BJ (cell line): ENCODE measurements around the gene CCDC9B. TPM values are rescaled to one million over a fixed set of nuclear protein-coding genes. Genes with fewer than 3 reads are reported as not detected.

Source experiments
- CTCF ChIA-PET: fragments of 350-600 bp; formaldehyde crosslinking; extraction: SDS; loops from one replicate; lab custom pipeline; 2021; ENCODE audit warnings: antibody characterized with exemption, inconsistent platforms; lab: Yijun Ruan, JAX
- POLR2A ChIA-PET: fragments of 300-600 bp; sonication (Branson Sonifier 250); formaldehyde crosslinking; extraction: SDS; loops from one replicate; lab custom pipeline; 2021; ENCODE audit warnings: antibody characterized with exemption; lab: Charles Lee
- DNase-seq: peaks from one replicate; pipeline ENCODE4 v3.0.0-alpha.2; 2011; ENCODE audit warnings: low read depth
- H3K27me3 ChIP-seq: 2 replicates; pipeline ENCODE4 v1.6.0; 2011; ENCODE audit warnings: low read length; ENCODE audit not compliant: control insufficient read depth, insufficient read depth
- H3K36me3 ChIP-seq: 2 replicates; pipeline ENCODE4 v1.5.1; 2011; ENCODE audit warnings: low read length; ENCODE audit not compliant: control insufficient read depth, insufficient read depth
- H3K4me3 ChIP-seq: 2 replicates; pipeline ENCODE4 v1.5.1; 2011; ENCODE audit warnings: low read depth, mild to moderate bottlenecking, control low read depth, low read length
- CTCF ChIP-seq: IDR thresholded peaks from 2 replicates; pipeline ENCODE4 v1.5.1; 2011; ENCODE audit warnings: low read depth, mild to moderate bottlenecking, control low read depth, inconsistent platforms, low read length, moderate library complexity; ENCODE audit not compliant: insufficient read depth
- polyA plus RNA-seq: library from polyadenylated mRNA; depleted of rRNA; stranded (reverse); fragments of >200 nt; gene quantifications from 2 replicates; pipeline ENCODE4 v1.2.3, GENCODE V29; 2011

CCDC9B gene
- polyA plus RNA-seq, 1 experiment: 5.0 TPM

- CTCF ChIA-PET: interaction anchor here (0.7 to 11.8 kb wide), 13 partner anchors 8 to 178 kb away, joined by 3 to 124 read pairs (median 8); partner anchors contain the start of genes DISP2, INAFM2 and PHGR1
- no peak overlapping the region for H3K4me3 ChIP-seq
- DNase-seq: no peak
- no peaks in the 10 kb centered on the region for H3K27me3 ChIP-seq
- POLR2A ChIA-PET: no interaction called here
- no peaks in the 10 kb centered on the region for H3K36me3 ChIP-seq
- no peak for TF ChIP-seq CTCF
These were observed 1.9 kb upstream of the CCDC9B start for GRCh38 chr15:40342416-40343320.

GRCh38 chr15:40340038-40340739 lies 550 bp downstream of the CCDC9B start:
- ChIA-PET POLR2A (interaction anchor here (0.7 to 2.8 kb wide), 4 partner anchors 12 to 244 kb away, joined by 3 to 17 read pairs (median 4); partner anchors contain the start of genes INAFM2 and IVD), CTCF (interaction anchor here (0.9 to 11.8 kb wide), 10 partner anchors 8 to 81 kb away, joined by 3 to 124 read pairs (median 44); partner anchors contain the start of genes DISP2, INAFM2 and PHGR1)
- no peak for TF ChIP-seq CTCF
- Histone ChIP-seq H3K4me3 (peak overlapping the region; percentile 44), H3K36me3 (peaks cover 16% of the 10 kb centered on the region), H3K27me3 (no peaks in the 10 kb centered on the region)
- DNase-seq: no peak

- H3K4me3 ChIP-seq: peak overlapping the region; percentile 44
- no peak for TF ChIP-seq CTCF
- H3K27me3 ChIP-seq: no peaks in the 10 kb centered on the region
- H3K36me3 ChIP-seq: peaks cover 18% of the 10 kb centered on the region
- CTCF ChIA-PET: interaction anchor here (0.9 to 11.8 kb wide), 10 partner anchors 7 to 96 kb away, joined by 3 to 124 read pairs (median 44); partner anchors contain the start of genes DISP2, INAFM2 and PHGR1
- POLR2A ChIA-PET: interaction anchor here (2.8 kb wide), 1 partner anchor 11 kb away, joined by 17 read pairs; no protein-coding TSS in a partner anchor
- no peak for DNase-seq
These were observed 1.2 kb downstream of the CCDC9B start for GRCh38 chr15:40339621-40339945.

- ChIA-PET CTCF (interaction anchor here (0.7 to 11.8 kb wide), 20 partner anchors 12 to 232 kb away, joined by 3 to 124 read pairs (median 6); partner anchors contain the start of genes DISP2, INAFM2, PHGR1 and PLCB2), POLR2A (interaction anchor here (2.8 kb wide), 1 partner anchor 11 kb away, joined by 17 read pairs; no protein-coding TSS in a partner anchor)
- no peak for TF ChIP-seq CTCF
- peak overlapping the region; percentile 44 for H3K4me3 ChIP-seq
- DNase-seq: peak; percentile 43
- H3K27me3 ChIP-seq: no peaks in the 10 kb centered on the region
- H3K36me3 ChIP-seq: peaks cover 18% of the 10 kb centered on the region
These were observed 1.7 kb downstream of the CCDC9B start for GRCh38 chr15:40338921-40339620.
